Activated CD4-positive, alpha-beta T cell treated with anti-CD3 and anti-CD28 coated beads for 36 hours (primary cell): Measurements from ENCODE around the gene ADAMTS18. TPM values are rescaled to one million over a fixed set of nuclear protein-coding genes. Genes with fewer than 3 reads are reported as not detected.
"Not testable (repeated sequence)": the region's sequence is repeated elsewhere in the genome, so short reads cannot be mapped to it uniquely, and the experiment has no call there.

ENCODE experiments used
- ATAC-seq: fragments of 200-7000 bp; cut with Tn5 transposase; one replicate; pipeline ENCODE4 v1.10.0; 2021; ENCODE audit warnings: mild to moderate bottlenecking, moderate library complexity
- CTCF ChIA-PET: fragments of 350-600 bp; sonication (Branson Sonifier 250); formaldehyde crosslinking; loops from one replicate; lab custom pipeline; 2021; ENCODE audit warnings: antibody characterized with exemption; lab: Charles Lee
- POLR2A ChIA-PET: fragments of 350-600 bp; sonication (Branson Sonifier 250); formaldehyde crosslinking; loops from one replicate; lab custom pipeline; 2021; ENCODE audit warnings: antibody characterized with exemption, inconsistent platforms; lab: Charles Lee
- DNase-seq: peaks from one replicate; pipeline ENCODE4 v3.0.0-alpha.2; 2020
- H3K27ac Mint-ChIP-seq: one replicate; pipeline ENCODE4 v1.8.0; 2021; ENCODE audit warnings: mixed read lengths
- H3K27me3 Mint-ChIP-seq: one replicate; pipeline ENCODE4 v1.8.0; 2021; ENCODE audit warnings: mixed read lengths
- H3K36me3 Mint-ChIP-seq: one replicate; pipeline ENCODE4 v1.8.0; 2021; ENCODE audit warnings: low read depth, mixed read lengths
- H3K4me1 Mint-ChIP-seq: one replicate; pipeline ENCODE4 v1.8.0; 2021; ENCODE audit warnings: mixed read lengths
- H3K4me3 Mint-ChIP-seq: one replicate; pipeline ENCODE4 v1.8.0; 2021; ENCODE audit warnings: mild to moderate bottlenecking, moderate library complexity, mixed read lengths
- H3K9me3 Mint-ChIP-seq: one replicate; pipeline ENCODE4 v1.8.0; 2021; ENCODE audit warnings: low read depth, mixed read lengths
- intact Hi-C, 2 experiments: fragments of 100-400 bp; cut with DNase I in 1 of 2; cut with micrococcal nuclease in 1 of 2; formaldehyde crosslinking; loops; one replicate each; pipeline versions ENCODE4 v1.14.2 to v1.15.1; 2022 to 2024; cut with DNase I, micrococcal nuclease
- total RNA-seq, 2 experiments: library from RNA; stranded (reverse); gene quantifications; one replicate each; pipeline ENCODE4 v1.2.3, GENCODE V29; 2021

ADAMTS18 gene
- total RNA-seq, 2 experiments from 2014 or later: not detected

GRCh38 chr16:77299395-77299794 lies 135.4 kb downstream of the ADAMTS18 start:
- intact Hi-C loops: no loop called here
- POLR2A ChIA-PET: no interaction called here
- Mint-ChIP-seq H3K4me1 (no peaks in the 10 kb centered on the region), H3K4me3 (no peak overlapping the region), H3K27me3 (peaks cover 9% of the 10 kb centered on the region), H3K27ac (no peak overlapping the region), H3K36me3 (no peaks in the 10 kb centered on the region), H3K9me3 (no peaks in the 10 kb centered on the region)
- DNase-seq: no peak
- CTCF ChIA-PET: interaction anchor here (1.1 kb wide), 1 partner anchor 9 kb away, joined by 4 read pairs; no protein-coding TSS in a partner anchor
- no peak for ATAC-seq

- intact Hi-C loops: no loop called here
- ChIA-PET CTCF (no interaction called here), POLR2A (no interaction called here)
- Mint-ChIP-seq H3K4me3 (no peak overlapping the region), H3K27me3 (peaks cover 8% of the 10 kb centered on the region), H3K36me3 (no peaks in the 10 kb centered on the region), H3K27ac (no peak overlapping the region), H3K9me3 (no peaks in the 10 kb centered on the region), H3K4me1 (no peaks in the 10 kb centered on the region)
- ATAC-seq (no peak), DNase-seq (no peak)
Measured at GRCh38 chr16:77298418-77299360, 136.1 kb downstream of the ADAMTS18 start.

GRCh38 chr16:77297996-77298395 lies 136.8 kb downstream of the ADAMTS18 start:
- Mint-ChIP-seq H3K27me3 (peaks cover 8% of the 10 kb centered on the region), H3K4me3 (no peak overlapping the region), H3K27ac (no peak overlapping the region), H3K36me3 (no peaks in the 10 kb centered on the region), H3K4me1 (no peaks in the 10 kb centered on the region), H3K9me3 (no peaks in the 10 kb centered on the region)
- ATAC-seq: no peak
- DNase-seq: no peak
- intact Hi-C loops: no loop called here
- ChIA-PET POLR2A (no interaction called here), CTCF (no interaction called here)

- ChIA-PET POLR2A (no interaction called here), CTCF (no interaction called here)
- no peak for ATAC-seq
- H3K36me3 Mint-ChIP-seq: no peaks in the 10 kb centered on the region
- DNase-seq: no peak
- intact Hi-C loops: no loop called here
- H3K27ac Mint-ChIP-seq: no peak overlapping the region
- no peak overlapping the region for H3K4me3 Mint-ChIP-seq
- H3K4me1 Mint-ChIP-seq: no peaks in the 10 kb centered on the region
- H3K9me3 Mint-ChIP-seq: no peaks in the 10 kb centered on the region
- peaks cover 5% of the 10 kb centered on the region for H3K27me3 Mint-ChIP-seq
Measured at GRCh38 chr16:77295896-77296295, 138.9 kb downstream of the ADAMTS18 start.

- peaks cover 1% of the 10 kb centered on the region for H3K27me3 Mint-ChIP-seq
- no peak for ATAC-seq
- CTCF ChIA-PET: interaction anchor here (1.1 kb wide), 1 partner anchor 9 kb away, joined by 4 read pairs; no protein-coding TSS in a partner anchor
- no peaks in the 10 kb centered on the region for H3K9me3 Mint-ChIP-seq
- peaks cover 10% of the 10 kb centered on the region for H3K4me1 Mint-ChIP-seq
- H3K4me3 Mint-ChIP-seq: no peak overlapping the region
- POLR2A ChIA-PET: no interaction called here
- no peaks in the 10 kb centered on the region for H3K36me3 Mint-ChIP-seq
- DNase-seq: no peak
- intact Hi-C loops: no loop called here
- H3K27ac Mint-ChIP-seq: no peak overlapping the region
Measured at GRCh38 chr16:77290451-77291115, 144.3 kb downstream of the ADAMTS18 start.

GRCh38 chr16:77289331-77289809 lies 145.5 kb downstream of the ADAMTS18 start:
- Mint-ChIP-seq H3K4me3 (no peak overlapping the region), H3K9me3 (no peaks in the 10 kb centered on the region), H3K36me3 (no peaks in the 10 kb centered on the region), H3K27me3 (peaks cover 1% of the 10 kb centered on the region), H3K27ac (no peak overlapping the region), H3K4me1 (peaks cover 10% of the 10 kb centered on the region)
- DNase-seq (no peak), ATAC-seq (no peak)
- intact Hi-C loops: loop anchor here in 1 of 2 experiments (2.0 kb wide), 1 partner anchor 19 kb away; no protein-coding TSS in a partner anchor
- CTCF ChIA-PET: interaction anchor here (0.7 to 1.6 kb wide), 2 partner anchors 11 to 88 kb away, joined by 3 read pairs; no protein-coding TSS in a partner anchor
- POLR2A ChIA-PET: no interaction called here

GRCh38 chr16:77288222-77288621 lies 146.6 kb downstream of the ADAMTS18 start:
- no peaks in the 10 kb centered on the region for H3K9me3 Mint-ChIP-seq
- intact Hi-C loops: loop anchor here in 1 of 2 experiments (2.0 kb wide), 1 partner anchor 21 kb away; no protein-coding TSS in a partner anchor
- no peak for DNase-seq
- no peak overlapping the region for H3K27ac Mint-ChIP-seq
- peak; percentile 74 for ATAC-seq
- CTCF ChIA-PET: interaction anchor here (1.6 kb wide), 1 partner anchor 13 kb away, joined by 3 read pairs; no protein-coding TSS in a partner anchor
- H3K4me1 Mint-ChIP-seq: peaks cover 10% of the 10 kb centered on the region
- POLR2A ChIA-PET: interaction anchor here (0.6 kb wide), 1 partner anchor 42 kb away, joined by 3 read pairs; no protein-coding TSS in a partner anchor
- no peak overlapping the region for H3K4me3 Mint-ChIP-seq
- peaks cover 1% of the 10 kb centered on the region for H3K27me3 Mint-ChIP-seq
- H3K36me3 Mint-ChIP-seq: no peaks in the 10 kb centered on the region

- no peak overlapping the region for H3K4me3 Mint-ChIP-seq
- H3K27ac Mint-ChIP-seq: no peak overlapping the region
- H3K9me3 Mint-ChIP-seq: no peaks in the 10 kb centered on the region
- DNase-seq: no peak
- peaks cover 1% of the 10 kb centered on the region for H3K27me3 Mint-ChIP-seq
- intact Hi-C loops: no loop called here
- no peak for ATAC-seq
- peaks cover 10% of the 10 kb centered on the region for H3K4me1 Mint-ChIP-seq
- ChIA-PET CTCF (no interaction called here), POLR2A (no interaction called here)
- H3K36me3 Mint-ChIP-seq: no peaks in the 10 kb centered on the region
Measured at GRCh38 chr16:77285676-77286075, 149.2 kb downstream of the ADAMTS18 start.

GRCh38 chr16:77282345-77282744 lies 152.5 kb downstream of the ADAMTS18 start:
- Mint-ChIP-seq H3K4me1 (no peaks in the 10 kb centered on the region), H3K27me3 (peaks cover 5% of the 10 kb centered on the region), H3K27ac (no peak overlapping the region), H3K9me3 (no peaks in the 10 kb centered on the region), H3K4me3 (no peak overlapping the region), H3K36me3 (no peaks in the 10 kb centered on the region)
- POLR2A ChIA-PET: no interaction called here
- no peak for ATAC-seq
- DNase-seq: no peak
- intact Hi-C loops: no loop called here
- CTCF ChIA-PET: interaction anchor here (1.1 to 1.4 kb wide), 2 partner anchors 45 to 302 kb away, joined by 3 read pairs; no protein-coding TSS in a partner anchor

- H3K9me3 Mint-ChIP-seq, ATAC-seq, H3K4me3 Mint-ChIP-seq, H3K27me3 Mint-ChIP-seq, POLR2A ChIA-PET, H3K4me1 Mint-ChIP-seq, H3K27ac Mint-ChIP-seq, DNase-seq, H3K36me3 Mint-ChIP-seq, intact Hi-C loops: not testable (repeated sequence)
- CTCF ChIA-PET: interaction anchor here (0.6 to 0.9 kb wide), 2 partner anchors 10 to 43 kb away, joined by 3 read pairs; no protein-coding TSS in a partner anchor
Measured at GRCh38 chr16:77279316-77279715, 155.5 kb downstream of the ADAMTS18 start.

GRCh38 chr16:77277571-77277970 lies 157.3 kb downstream of the ADAMTS18 start:
- ChIA-PET POLR2A (no interaction called here), CTCF (no interaction called here)
- ATAC-seq: no peak
- Mint-ChIP-seq H3K27me3 (peaks cover 7% of the 10 kb centered on the region), H3K9me3 (no peaks in the 10 kb centered on the region), H3K4me1 (no peaks in the 10 kb centered on the region), H3K36me3 (no peaks in the 10 kb centered on the region), H3K4me3 (no peak overlapping the region), H3K27ac (no peak overlapping the region)
- DNase-seq: no peak
- intact Hi-C loops: no loop called here
